ENCODE measurements around the gene KSR2.

DNA sequence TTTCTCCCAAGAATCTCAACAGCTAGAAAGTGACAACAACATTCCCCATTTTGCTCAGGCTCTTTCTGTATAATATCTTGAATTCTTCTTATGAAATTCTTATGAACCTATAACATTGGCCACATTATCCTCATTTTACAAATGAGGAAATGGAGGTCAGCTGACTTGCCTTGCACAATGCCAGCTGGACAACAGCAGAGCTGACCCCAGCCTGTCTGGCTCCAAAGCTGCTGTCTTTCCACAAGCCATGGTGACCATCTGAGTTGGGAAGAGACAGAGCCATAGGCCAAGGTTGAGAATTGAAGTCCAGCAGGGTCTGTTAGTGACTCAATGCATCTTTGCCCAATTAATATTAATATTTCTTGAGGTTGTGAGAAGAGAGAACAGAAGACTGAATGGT is 87.3 kb downstream of the KSR2 start:
- TF ChIP-seq JUNB (CRISPR knock-in tag; IDR thresholded peaks at IDR 0.05; ENCODE audit: borderline replicate concordance) = no peak
- TF ChIP-seq, protein P1, sequence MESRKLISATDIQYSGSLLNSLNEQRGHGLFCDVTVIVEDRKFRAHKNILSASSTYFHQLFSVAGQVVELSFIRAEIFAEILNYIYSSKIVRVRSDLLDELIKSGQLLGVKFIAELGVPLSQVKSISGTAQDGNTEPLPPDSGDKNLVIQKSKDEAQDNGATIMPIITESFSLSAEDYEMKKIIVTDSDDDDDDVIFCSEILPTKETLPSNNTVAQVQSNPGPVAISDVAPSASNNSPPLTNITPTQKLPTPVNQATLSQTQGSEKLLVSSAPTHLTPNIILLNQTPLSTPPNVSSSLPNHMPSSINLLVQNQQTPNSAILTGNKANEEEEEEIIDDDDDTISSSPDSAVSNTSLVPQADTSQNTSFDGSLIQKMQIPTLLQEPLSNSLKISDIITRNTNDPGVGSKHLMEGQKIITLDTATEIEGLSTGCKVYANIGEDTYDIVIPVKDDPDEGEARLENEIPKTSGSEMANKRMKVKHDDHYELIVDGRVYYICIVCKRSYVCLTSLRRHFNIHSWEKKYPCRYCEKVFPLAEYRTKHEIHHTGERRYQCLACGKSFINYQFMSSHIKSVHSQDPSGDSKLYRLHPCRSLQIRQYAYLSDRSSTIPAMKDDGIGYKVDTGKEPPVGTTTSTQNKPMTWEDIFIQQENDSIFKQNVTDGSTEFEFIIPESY (CRISPR knock-in tag; IDR thresholded peaks at IDR 0.05) = no peak
- TF ChIP-seq, protein P2, sequence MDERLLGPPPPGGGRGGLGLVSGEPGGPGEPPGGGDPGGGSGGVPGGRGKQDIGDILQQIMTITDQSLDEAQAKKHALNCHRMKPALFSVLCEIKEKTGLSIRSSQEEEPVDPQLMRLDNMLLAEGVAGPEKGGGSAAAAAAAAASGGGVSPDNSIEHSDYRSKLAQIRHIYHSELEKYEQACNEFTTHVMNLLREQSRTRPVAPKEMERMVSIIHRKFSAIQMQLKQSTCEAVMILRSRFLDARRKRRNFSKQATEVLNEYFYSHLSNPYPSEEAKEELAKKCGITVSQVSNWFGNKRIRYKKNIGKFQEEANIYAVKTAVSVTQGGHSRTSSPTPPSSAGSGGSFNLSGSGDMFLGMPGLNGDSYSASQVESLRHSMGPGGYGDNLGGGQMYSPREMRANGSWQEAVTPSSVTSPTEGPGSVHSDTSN (CRISPR knock-in tag; IDR thresholded peaks at IDR 0.05) = no peak

Data from HepG2 (cell line).